ENCODE results near the gene TMEM145. TPM values are rescaled to one million over a fixed set of nuclear protein-coding genes. Genes with fewer than 3 reads are reported as not detected.
"Not testable (repeated sequence)": the region's sequence is repeated elsewhere in the genome, so short reads cannot be mapped to it uniquely, and the experiment has no call there.

The TMEM145 gene
- polyA plus RNA-seq (ENCODE audit: insufficient read length): 0.41 TPM

DNA sequence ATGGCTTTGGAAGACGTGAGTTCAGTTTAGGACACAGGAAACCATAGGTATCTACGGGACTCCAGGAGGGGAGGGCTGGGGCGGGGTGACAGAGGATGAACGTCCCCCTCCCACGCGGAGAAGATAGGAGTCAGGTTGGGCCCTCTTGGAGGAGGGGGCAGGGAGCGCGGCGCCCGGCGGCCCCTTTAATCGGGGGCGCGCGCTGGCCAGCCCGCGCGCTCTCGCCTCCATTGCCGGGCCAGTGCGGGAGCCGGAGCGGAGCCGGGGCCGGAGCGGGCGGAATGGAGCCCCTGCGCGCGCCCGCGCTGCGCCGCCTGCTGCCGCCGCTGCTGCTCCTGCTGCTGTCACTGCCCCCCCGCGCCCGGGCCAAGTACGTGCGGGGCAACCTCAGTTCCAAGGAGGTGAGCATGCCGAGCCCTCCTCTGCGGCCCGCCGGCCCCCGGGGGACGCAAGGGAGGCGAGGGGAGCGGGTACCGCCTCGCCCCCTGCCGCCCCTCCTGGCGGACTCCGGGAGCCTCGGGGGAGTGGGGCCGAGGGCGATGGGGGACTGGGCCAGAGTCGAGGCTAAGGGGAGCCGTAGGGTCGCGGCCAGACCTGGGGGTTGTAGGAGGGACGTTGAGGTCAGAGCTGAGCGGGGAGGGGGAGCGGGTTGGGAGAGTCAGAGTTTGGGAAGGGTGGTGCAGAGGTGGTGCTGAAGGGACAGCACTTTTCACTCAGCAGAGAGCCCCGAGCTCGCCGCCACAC, at the start of gene TMEM145:
TMEM145 (plus strand) TSS at position 214 of the 744 bp plus-strand sequence; CDS start at position 282, 68 bp downstream.
- no peak for DNase-seq

DNA sequence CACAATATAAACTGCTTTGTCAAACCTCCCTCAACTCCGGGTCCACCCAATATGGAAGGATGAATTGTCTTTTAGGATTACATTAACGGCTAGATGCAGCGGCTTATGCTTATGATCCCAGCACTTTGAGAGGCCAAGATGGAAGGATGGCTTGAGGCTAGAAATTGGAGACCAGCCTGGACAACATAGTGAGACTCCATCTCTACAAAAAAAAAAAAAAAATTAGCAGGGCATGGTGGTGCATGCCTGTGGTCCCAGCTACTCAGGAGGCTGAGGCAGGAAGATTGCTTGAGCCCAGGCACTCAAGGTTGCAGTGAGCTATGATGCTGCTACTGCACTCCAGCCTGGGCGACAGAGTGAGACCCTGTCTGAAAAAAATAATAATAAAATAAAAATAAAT, 47.0 kb upstream of the TMEM145 start:
- DNase-seq: not testable (repeated sequence)

DNA sequence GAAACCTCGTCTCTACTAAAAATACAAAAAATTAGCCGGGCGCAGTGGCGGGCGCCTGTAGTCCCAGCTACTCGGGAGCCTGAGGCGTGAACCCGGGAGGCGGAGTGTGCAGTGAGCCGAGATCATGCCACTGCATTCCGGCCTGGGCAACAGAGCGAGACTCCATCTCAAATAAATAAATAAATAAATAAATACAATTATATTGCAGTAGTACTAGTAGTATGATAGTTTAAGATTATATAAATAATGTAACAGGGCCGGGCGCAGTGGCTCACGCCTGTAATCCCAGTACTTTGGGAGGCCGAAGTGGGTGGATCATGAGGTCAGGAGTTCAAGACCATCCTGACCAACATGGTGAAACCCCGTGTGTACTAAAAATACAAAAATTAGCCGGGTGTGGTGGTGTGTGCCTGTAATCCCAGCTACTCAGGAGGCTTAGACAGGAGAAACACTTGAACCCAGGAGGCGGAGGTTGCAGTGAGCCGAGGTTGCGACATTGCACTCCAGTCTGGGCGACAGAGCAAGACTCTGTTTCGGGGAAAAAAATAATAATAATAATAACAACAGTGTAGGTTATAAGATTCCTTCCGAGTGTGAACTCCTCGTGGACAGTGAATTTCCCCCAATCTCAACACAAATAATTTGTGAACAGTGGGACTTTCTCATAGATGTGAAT, 46.0 kb upstream of the TMEM145 start:
- DNase-seq: not testable (repeated sequence)

DNA sequence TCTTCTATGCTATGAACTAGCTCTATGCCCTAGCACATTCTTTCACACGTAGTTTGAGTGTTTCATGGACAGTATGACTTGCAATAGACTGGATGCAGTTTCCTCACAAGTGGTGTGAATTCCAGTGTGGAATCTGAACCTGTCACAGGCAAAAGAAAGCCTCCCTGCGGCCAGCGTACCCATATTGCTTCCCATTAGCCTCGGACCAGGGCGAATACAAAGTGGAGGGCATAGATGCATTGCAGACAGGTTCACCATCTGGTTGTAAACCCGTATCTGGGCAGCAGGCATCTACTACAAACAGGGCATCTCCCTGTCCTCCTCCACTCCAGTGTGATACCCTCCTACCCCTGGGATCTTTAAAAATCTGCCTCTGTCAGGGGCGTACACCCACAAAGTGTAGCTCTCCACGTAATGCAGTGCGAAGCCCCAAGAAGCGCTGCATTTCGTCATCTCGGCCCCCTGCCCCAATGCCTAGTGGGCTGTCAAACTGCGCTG, 45.4 kb upstream of the TMEM145 start:
- DNase-seq: no peak

DNA sequence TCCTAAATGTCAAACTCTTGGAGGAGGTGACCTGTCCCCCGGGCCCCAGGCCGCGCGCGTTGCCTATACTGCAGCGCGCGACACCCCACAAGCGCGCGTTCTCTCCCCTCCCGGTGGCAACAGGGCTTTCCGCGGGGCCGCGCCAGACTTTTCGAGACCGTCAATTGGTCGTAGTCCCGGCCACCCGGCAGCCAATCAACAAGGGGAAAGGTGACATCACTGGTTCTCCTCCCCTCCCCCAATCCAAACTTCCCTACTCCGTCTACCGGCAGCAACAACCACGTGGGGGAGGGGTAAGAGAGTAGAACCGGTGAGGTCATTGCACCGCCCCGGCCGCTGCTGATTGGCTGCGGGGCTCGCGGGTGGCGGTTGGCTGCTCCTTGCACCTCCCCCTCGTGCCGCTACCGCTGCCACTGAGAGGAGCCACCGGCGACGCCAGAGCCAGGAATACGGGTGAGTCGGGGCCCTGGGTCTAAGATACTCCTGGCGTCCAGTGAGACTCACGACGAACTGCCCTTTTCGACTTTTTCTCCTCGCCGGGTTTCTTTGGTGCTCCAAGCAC, 44.9 kb upstream of the TMEM145 start:
- peak; percentile 99 for DNase-seq

DNA sequence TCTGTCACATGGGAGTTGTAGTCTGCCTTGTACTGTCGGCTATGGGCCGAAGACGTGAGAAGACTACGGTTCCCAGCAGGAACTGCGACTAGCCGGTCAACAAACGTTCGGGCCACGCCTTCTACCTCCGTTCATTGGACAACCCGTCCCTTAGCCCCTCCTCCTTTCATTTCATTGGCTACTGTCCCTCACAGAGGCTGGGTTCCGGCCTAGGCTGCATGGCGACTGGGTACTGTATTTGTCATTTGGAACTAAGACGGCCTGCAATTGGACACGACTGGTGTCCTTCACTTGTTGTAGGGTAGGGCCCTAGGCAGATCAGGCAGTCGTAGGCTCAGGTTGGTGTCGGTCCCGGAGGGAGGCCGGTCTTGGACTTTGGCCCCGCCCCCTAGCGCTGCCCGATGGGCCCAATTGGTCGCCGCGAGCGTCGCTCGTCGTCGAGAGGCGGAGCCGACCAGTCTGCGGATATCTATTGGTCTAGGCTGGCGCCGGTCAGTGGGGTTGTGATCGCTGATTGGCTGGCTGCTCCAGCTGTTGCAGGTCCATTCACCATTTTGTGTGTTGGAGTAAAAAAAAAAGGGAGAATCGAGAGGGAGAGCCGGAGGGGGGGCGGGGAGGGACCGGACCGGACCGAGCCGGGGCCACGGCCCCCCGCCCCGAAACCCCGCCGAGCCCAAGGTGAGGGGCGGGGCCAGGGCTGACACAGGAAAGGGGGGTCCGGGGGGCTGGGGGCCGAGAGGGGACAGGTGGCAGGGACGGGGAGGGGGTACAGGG, 44.2 kb upstream of the TMEM145 start, which contains the start of gene CIC:
CIC (plus strand) TSS at position 549 of the 774 bp plus-strand sequence. CDS start 2,532 bp downstream, outside the sequence.
- peak; percentile 100 for DNase-seq

DNA sequence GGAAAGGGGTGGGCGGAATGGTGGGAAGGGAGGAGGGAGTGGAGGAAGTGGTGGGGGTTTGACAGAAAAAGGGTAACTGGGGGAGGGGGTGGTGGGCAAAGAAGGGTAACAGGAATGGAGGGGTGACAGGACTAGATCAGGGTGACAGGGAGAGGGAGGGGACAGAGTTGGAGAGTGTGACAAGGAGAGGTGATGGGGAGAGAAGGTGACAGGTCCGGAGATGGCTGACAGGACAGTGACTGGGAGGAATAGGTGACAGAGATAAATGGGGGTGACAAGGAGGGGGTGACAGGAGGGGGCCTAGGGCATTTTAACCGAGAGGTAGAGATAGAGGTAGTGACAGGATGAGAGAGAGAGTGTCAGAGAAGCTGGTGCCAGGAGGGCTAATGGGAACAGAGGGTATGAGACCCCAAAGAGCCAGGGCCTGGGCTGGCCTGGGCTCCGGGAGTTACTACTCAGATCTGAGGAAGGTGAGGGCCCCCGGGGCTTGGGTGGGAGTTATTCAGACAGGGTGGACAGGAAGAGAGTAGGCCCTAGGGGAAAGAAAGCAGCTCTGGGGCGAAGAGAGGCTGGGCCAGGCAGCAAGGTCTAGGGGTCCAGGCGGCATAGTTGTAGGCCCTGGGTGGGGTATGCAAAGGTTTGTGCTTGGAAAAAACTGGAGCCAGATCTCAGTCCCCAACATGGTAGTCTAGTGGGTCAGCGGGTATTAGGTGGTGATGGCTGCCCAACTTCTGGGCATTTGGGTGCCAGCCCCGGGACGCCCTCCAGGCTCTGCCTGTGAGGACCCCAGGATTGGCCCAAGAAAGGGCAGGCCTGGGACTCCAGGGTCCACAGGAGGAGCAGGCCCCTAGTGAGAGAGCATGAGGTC, 43.4 kb upstream of the TMEM145 start:
- DNase-seq: no peak

DNA sequence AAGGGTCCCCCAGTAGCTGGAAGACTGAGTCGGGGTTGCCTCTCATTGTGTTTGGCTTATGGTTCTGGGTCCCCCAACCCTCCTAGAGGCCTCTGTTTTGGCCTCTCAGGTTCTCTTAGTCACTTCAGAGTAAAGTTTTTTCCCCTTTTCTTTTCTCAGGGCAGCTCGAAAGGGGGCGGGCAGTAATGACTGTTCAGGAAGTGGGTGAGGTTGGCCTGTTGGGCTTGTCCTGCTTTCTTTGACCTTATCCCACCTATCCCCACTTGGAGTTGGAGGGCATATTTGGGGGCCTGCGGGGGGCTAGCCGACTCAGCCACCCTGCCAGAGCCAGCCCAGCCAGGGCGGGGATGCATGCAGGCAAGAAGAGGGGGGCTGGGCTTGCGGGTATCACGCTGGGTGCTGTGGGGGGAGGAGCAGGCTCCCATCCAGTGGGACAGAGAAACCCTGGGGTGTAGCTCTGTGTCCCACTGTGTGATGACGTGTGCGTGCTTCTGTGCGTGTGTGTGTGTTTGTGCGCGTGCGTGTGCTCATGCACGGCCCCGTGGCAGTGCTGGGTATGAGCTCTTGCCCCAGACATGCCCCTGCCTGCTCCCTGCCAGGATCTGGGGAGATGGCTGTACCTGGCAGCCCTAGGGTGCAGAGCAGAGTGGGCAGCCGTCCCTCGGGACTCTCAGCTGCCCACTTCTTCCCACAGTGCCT, 42.6 kb upstream of the TMEM145 start:
- DNase-seq: no peak

DNA sequence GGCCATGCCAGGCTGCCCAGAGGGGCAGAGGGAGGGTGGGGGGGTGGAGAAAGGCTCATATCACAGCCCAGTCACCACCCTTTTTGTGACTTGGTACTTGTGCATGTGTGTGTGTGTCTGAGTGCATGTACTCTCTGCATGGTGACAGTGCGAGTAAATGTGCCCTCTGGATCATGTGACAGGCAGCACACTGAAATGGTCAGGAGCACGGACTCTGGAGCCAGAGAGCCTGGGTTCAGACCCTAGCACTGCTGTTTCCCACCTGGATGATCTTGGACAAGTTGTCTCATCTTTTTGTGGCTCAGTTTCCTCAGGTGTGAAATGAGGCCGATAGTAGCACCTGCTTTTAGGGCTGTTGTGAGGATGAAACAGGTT, 42.1 kb upstream of the TMEM145 start:
- DNase-seq: no peak

DNA sequence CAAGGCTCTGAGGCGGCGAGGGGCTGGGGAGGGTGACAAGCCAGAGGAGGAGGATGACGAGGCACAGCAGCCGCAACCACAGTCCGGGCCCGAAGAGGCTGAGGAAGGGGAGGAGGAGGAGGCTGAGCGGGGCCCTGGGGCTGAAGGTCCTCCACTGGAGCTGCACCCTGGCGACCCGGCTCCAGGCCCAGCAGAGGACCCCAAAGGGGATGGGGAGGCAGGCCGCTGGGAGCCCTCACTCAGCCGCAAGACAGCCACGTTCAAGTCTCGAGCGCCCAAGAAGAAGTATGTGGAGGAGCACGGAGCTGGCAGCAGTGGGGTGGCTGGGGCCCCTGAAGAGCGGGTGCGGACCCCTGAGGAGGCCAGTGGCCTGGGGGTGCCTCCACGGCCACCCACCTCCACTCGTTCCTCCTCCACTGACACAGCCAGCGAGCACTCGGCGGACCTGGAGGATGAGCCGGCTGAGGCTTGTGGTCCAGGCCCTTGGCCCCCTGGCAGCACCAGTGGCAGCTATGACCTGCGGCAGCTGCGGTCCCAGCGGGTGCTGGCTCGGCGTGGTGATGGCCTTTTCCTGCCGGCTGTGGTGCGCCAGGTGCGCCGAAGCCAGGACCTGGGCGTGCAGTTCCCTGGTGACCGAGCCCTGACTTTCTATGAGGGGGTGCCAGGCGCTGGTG, 41.1 kb upstream of the TMEM145 start:
- no peak for DNase-seq

DNA sequence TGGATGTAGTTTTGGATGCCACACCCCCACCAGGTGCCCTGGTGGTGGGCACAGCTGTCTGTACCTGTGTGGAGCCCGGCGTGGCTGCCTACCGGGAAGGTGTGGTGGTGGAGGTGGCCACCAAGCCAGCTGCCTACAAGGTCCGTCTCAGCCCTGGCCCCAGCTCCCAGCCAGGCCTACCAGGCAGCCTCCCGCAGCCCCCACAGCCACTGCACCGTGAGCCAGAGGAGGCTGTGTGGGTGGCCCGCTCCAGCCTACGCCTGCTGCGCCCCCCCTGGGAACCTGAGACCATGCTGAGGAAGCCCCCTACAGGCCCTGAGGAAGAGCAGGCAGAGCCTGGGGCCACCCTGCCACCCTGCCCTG, 40.6 kb upstream of the TMEM145 start:
- no peak for DNase-seq

DNA sequence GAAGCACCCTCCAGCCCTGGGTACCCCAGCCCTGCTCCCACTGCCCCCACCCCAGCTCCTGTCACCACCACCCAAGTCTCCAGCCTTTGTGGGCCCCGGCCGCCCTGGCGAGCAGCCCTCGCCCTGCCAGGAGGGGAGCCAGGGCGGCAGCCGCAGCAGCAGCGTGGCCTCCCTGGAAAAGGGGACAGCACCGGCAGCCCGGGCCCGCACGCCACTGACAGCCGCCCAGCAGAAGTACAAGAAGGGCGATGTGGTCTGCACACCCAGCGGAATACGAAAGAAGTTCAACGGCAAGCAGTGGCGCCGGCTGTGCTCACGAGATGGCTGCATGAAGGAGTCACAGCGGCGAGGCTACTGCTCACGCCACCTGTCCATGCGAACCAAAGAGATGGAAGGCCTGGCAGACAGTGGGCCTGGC, 40.1 kb upstream of the TMEM145 start:
- no peak for DNase-seq

DNA sequence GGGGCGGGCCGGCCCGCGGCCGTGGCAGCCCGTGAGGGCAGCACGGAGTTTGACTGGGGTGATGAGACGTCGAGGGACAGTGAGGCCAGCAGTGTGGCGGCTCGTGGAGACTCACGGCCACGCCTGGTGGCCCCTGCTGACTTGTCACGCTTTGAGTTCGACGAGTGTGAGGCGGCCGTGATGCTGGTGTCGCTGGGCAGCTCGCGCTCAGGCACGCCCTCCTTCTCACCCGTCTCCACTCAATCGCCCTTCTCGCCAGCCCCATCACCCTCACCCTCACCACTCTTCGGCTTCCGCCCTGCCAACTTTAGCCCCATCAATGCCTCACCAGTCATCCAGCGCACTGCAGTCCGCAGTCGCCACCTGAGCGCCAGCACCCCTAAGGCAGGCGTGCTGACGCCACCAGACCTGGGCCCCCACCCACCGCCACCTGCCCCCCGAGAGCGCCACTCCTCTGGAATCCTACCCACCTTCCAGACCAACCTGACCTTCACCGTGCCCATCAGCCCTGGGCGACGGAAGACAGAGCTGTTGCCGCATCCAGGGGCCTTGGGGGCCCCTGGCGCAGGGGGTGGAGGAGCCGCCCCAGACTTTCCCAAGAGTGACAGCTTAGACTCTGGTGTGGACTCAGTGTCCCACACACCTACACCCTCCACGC, 39.6 kb upstream of the TMEM145 start:
- DNase-seq: no peak

DNA sequence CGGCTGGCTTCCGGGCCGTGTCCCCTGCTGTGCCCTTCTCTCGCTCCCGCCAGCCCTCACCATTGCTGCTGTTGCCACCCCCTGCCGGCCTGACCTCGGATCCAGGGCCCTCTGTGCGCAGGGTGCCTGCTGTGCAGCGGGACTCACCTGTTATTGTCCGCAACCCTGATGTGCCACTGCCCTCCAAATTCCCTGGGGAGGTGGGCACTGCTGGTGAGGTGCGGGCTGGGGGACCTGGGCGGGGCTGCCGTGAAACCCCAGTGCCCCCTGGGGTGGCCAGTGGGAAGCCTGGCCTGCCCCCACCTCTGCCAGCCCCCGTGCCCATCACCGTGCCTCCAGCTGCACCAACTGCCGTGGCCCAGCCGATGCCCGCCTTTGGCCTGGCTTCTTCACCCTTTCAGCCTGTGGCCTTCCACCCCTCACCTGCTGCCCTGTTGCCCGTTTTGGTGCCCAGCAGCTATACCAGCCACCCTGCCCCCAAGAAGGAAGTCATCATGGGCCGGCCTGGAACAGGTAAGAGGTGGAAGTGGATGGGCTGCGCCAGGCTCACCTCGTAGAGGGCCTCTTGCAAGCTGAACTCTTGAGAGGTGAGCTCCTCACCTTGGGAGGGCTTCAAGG, 38.9 kb upstream of the TMEM145 start:
- no peak for DNase-seq

DNA sequence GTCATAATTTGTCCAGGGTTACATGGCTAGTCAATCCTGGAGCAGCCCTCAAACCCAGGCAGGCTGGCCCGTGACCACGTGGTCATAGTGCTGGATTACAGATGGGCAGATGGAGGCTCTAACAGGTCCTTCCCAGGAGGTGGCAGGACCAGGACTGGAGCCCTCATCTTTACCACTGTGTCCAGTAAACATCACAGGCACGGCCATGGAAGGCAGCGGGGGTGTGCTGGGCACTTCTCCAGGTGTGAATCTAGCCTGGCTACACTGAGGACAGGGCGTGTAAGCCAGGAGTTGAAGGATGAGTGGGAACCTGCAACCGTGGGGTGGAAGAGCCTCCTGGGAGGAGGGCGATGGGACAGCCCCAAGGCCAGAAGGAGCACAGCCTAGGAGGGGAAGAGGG, 38.0 kb upstream of the TMEM145 start:
- no peak for DNase-seq

DNA sequence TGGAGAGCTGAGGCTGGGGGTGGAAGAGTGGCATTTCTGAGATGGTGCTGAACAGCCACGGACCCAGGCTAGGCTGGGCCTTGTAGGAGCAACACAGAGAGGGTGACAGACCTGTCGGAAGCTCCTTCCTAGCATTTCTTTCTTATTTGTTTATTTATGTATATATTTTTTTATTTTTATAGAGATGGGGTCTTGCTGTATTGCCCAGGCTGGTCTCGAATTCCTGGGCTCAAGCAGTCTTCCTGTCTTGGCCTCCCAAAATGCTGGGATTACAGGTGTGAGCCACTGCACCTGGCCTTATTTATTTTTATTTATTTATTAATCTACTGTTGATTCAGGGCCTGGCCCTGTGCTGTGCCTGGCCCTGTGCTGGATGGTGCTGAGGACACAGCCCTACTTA, 37.6 kb upstream of the TMEM145 start:
- no peak for DNase-seq

DNA sequence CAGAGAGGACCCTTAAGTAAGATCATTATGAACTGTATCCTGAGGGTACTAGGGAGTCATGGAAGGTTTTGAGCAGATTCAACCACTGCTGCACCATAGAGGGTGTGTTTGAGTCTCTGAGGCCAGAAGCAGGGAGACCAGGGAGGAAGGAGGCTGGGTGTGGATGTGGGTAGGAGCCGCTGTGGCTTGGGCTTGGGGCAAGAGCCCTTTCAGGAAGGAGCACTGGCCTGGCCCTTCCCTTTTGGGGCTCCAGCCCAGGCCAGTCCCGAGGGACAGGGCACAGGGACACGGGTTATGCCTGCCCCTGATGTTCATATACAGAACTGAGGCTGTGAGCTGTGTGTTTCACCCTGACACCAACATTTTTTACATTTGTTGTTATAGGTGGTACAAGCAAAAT, 36.8 kb upstream of the TMEM145 start:
- DNase-seq: no peak

DNA sequence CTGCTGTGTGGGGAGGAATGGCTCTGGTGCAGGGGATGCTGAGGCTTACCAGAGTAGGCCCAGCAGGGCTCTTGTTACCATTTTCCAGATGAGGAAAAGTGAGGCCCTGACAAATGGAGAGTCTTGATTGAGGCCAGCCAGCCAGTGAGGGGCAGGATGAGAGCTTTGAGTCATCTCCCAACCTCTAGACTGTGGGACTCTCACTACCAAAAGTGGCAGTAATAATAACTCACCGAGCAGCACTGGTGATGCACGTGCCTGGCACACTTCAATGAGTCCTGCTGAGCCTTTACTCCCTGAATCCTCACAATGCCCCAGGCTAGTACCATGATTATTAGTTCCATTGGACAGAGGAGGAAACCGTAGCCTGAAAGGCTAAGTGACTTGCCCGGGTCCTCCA, 36.3 kb upstream of the TMEM145 start:
- DNase-seq: no peak

DNA sequence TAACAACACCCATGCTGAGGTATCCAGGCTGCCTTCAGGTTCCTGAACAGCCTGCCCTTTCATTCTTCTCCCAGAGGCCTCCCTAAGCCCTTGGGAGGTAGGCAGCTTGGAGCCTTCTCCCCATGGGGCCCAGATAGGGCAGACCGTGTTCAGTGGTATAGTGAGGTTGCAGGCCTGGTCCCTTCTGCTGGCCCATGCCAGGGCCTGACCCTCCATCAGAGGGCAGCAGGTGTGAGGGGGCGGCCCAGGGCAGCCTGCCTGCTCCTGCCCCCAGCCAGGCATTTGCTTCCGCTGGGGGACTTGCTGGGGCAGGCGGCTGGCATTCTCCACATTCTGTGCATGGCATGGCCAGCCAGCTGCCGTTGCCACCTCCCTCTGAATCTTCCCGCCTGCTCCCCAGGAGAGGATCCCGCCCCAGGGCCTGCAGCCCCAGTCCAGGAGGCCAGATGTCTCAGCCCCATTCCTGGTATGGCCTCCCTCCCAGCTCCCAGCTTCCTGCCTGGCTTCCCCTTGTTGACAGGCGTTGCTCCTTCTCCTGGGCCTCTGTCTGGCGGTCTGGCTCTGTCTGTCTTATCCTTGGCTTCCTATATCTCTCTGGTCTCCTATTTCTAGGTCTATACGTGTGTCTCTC, 35.2 kb upstream of the TMEM145 start:
- peak; percentile 48 for DNase-seq
